Activated CD8-positive, alpha-beta T cell treated with anti-CD3 and anti-CD28 coated beads for 36 hours (primary cell): ENCODE measurements around the gene DPM3. TPM values are rescaled to one million over a fixed set of nuclear protein-coding genes. Genes with fewer than 3 reads are reported as not detected.
A peak's percentile ranks its signal among the peaks of the same experiment; 100 is the strongest.

Experiments used
- ATAC-seq: fragments of 200-7000 bp; cut with Tn5 transposase; one replicate; pipeline ENCODE4 v1.10.0; 2021; ENCODE audit warnings: mild to moderate bottlenecking, moderate library complexity
- CTCF ChIA-PET: fragments of 350-600 bp; sonication (Branson Sonifier 250); formaldehyde crosslinking; loops from one replicate; lab custom pipeline; 2021; ENCODE audit warnings: antibody characterized with exemption; lab: Charles Lee
- POLR2A ChIA-PET: fragments of 350-600 bp; sonication (Branson Sonifier 250); formaldehyde crosslinking; loops from one replicate; lab custom pipeline; 2021; ENCODE audit warnings: antibody characterized with exemption; lab: Charles Lee
- DNase-seq: peaks from one replicate; pipeline ENCODE4 v3.0.0-alpha.2; 2020
- H3K27ac Mint-ChIP-seq: one replicate; pipeline ENCODE4 v1.8.0; 2021; ENCODE audit warnings: mild to moderate bottlenecking, mixed read lengths
- H3K27me3 Mint-ChIP-seq: one replicate; pipeline ENCODE4 v1.8.0; 2021; ENCODE audit warnings: mixed read lengths
- H3K36me3 Mint-ChIP-seq: one replicate; pipeline ENCODE4 v1.8.0; 2021; ENCODE audit warnings: low read depth, mixed read lengths
- H3K4me1 Mint-ChIP-seq: one replicate; pipeline ENCODE4 v1.8.0; 2021; ENCODE audit warnings: low read depth, mixed read lengths
- H3K4me3 Mint-ChIP-seq: one replicate; pipeline ENCODE4 v1.8.0; 2021; ENCODE audit warnings: mild to moderate bottlenecking, moderate library complexity, mixed read lengths
- H3K9me3 Mint-ChIP-seq: one replicate; pipeline ENCODE4 v1.8.0; 2021; ENCODE audit warnings: mixed read lengths
- intact Hi-C: fragments of 100-400 bp; cut with micrococcal nuclease; formaldehyde crosslinking; loops from one replicate; pipeline ENCODE4 v1.10.0; 2022
- total RNA-seq, 2 experiments: library from RNA; stranded (reverse); gene quantifications; one replicate each; pipeline ENCODE4 v1.2.3, GENCODE V29; 2021
- TF ChIP-seq, protein P1 (sequence below): fragments of 200-600 bp; IDR thresholded peaks from one replicate; pipeline ENCODE4 v1.8.0; 2022; ENCODE audit warnings: antibody characterized with exemption, mild to moderate bottlenecking

The DPM3 gene
- total RNA-seq, 2 experiments from 2014 or later = 37.1 to 38.1 TPM

- Mint-ChIP-seq H3K27ac (peak overlapping the region; percentile 99), H3K27me3 (no peaks in the 10 kb centered on the region), H3K9me3 (no peaks in the 10 kb centered on the region), H3K4me1 (peaks cover 31% of the 10 kb centered on the region), H3K4me3 (peak overlapping the region; percentile 99), H3K36me3 (peaks cover 30% of the 10 kb centered on the region)
- intact Hi-C loops = no loop called here
- DNase-seq (peak; percentile 67), ATAC-seq (peak; percentile 18)
- ChIA-PET POLR2A (interaction anchor here (0.6 to 1.6 kb wide), 5 partner anchors 8 to 62 kb away, joined by 3 to 6 read pairs (median 4); no protein-coding TSS in a partner anchor), CTCF (interaction anchor here (0.8 to 9.3 kb wide), 7 partner anchors 33 to 375 kb away, joined by 3 to 69 read pairs (median 15); partner anchors contain the start of genes KRTCAP2 and TRIM46)
- TF ChIP-seq, protein P1, sequence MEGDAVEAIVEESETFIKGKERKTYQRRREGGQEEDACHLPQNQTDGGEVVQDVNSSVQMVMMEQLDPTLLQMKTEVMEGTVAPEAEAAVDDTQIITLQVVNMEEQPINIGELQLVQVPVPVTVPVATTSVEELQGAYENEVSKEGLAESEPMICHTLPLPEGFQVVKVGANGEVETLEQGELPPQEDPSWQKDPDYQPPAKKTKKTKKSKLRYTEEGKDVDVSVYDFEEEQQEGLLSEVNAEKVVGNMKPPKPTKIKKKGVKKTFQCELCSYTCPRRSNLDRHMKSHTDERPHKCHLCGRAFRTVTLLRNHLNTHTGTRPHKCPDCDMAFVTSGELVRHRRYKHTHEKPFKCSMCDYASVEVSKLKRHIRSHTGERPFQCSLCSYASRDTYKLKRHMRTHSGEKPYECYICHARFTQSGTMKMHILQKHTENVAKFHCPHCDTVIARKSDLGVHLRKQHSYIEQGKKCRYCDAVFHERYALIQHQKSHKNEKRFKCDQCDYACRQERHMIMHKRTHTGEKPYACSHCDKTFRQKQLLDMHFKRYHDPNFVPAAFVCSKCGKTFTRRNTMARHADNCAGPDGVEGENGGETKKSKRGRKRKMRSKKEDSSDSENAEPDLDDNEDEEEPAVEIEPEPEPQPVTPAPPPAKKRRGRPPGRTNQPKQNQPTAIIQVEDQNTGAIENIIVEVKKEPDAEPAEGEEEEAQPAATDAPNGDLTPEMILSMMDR = no peak
Observed at GRCh38 chr1:155134880-155135414, 5.4 kb downstream of the DPM3 start.

DNA sequence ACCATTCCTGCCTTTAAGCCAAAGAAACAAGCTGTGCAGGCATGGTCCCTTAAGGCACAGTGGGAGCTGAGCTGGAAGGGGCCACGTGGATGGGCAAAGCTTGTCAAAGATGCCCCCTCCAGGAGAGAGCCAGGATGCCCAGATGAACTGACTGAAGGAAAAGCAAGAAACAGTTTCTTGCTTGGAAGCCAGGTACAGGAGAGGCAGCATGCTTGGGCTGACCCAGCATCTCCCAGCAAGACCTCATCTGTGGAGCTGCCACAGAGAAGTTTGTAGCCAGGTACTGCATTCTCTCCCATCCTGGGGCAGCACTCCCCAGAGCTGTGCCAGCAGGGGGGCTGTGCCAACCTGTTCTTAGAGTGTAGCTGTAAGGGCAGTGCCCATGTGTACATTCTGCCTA is 6.0 kb downstream of the DPM3 start:
- CTCF ChIA-PET = interaction anchor here (1.2 to 9.3 kb wide), 5 partner anchors 34 to 60 kb away, joined by 3 to 69 read pairs (median 15); partner anchors contain the start of genes KRTCAP2 and TRIM46
- POLR2A ChIA-PET = interaction anchor here (0.8 to 1.4 kb wide), 3 partner anchors 13 to 49 kb away, joined by 4 to 6 read pairs (median 4); no protein-coding TSS in a partner anchor
- ATAC-seq (no peak), DNase-seq (no peak)
- Mint-ChIP-seq H3K27me3 (no peaks in the 10 kb centered on the region), H3K27ac (peak overlapping the region; percentile 99), H3K4me1 (peaks cover 37% of the 10 kb centered on the region), H3K9me3 (no peaks in the 10 kb centered on the region), H3K4me3 (peak overlapping the region; percentile 99), H3K36me3 (peaks cover 25% of the 10 kb centered on the region)
- intact Hi-C loops = no loop called here
- TF ChIP-seq, protein P1 = no peak

GRCh38 chr1:155133799-155134281 is 6.5 kb downstream of the DPM3 start:
- Mint-ChIP-seq H3K27me3 (no peaks in the 10 kb centered on the region), H3K9me3 (no peaks in the 10 kb centered on the region), H3K4me3 (no peak overlapping the region), H3K36me3 (peaks cover 23% of the 10 kb centered on the region), H3K4me1 (peaks cover 40% of the 10 kb centered on the region), H3K27ac (no peak overlapping the region)
- intact Hi-C loops = no loop called here
- ATAC-seq (no peak), DNase-seq (no peak)
- CTCF ChIA-PET = interaction anchor here (1.2 to 9.3 kb wide), 5 partner anchors 34 to 60 kb away, joined by 3 to 69 read pairs (median 15); partner anchors contain the start of genes KRTCAP2 and TRIM46
- POLR2A ChIA-PET = interaction anchor here (1.4 kb wide), 2 partner anchors 13 to 49 kb away, joined by 4 to 6 read pairs; no protein-coding TSS in a partner anchor
- TF ChIP-seq, protein P1 = no peak

DNA sequence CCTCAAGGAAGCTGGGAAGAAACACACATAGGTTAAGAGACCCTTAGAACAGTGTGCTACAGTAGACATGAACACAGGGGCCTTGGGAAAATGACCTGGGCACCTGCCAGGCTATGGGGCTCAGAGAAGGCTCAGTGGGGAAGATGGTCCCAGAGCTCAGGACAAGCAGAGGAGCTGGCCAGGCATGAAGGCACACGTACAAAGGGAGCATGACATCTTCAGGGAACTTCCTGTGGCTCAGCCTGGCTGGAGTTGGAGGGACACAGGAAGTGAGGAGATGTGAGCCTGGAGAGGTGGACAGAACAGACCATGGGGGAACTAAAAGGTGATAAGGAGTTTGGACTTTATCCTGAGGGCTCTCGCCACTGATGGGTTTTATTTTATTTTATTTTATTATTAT is 8.5 kb downstream of the DPM3 start:
- DNase-seq (no peak), ATAC-seq (no peak)
- POLR2A ChIA-PET = interaction anchor here (1.1 kb wide), 1 partner anchor 60 kb away, joined by 3 read pairs; no protein-coding TSS in a partner anchor
- Mint-ChIP-seq H3K9me3 (no peaks in the 10 kb centered on the region), H3K4me1 (peaks cover 38% of the 10 kb centered on the region), H3K27me3 (peaks cover 14% of the 10 kb centered on the region), H3K4me3 (no peak overlapping the region), H3K36me3 (peaks cover 4% of the 10 kb centered on the region), H3K27ac (no peak overlapping the region)
- CTCF ChIA-PET = interaction anchor here (1.2 to 9.3 kb wide), 6 partner anchors 36 to 46 kb away, joined by 3 to 69 read pairs (median 13); partner anchors contain the start of genes KRTCAP2 and TRIM46
- intact Hi-C loops = no loop called here
- TF ChIP-seq, protein P1 = no peak
